K562 (cell line): ENCODE data around the gene GART. TPM values are rescaled to one million over a fixed set of nuclear protein-coding genes. Genes with fewer than 3 reads are reported as not detected.

ENCODE experiments used
- ATF1 ChIP-seq, 2 experiments: fragments of 450-650 bp in 1 of 2; IDR thresholded peaks; 2 replicates each; pipeline ENCODE4 v1.6.1; 2016; ENCODE audit warnings: missing compliant biosample characterization in 1 of 2, missing genetic modification characterization in 1 of 2
- CHD1 ChIP-seq: fragments of 200-600 bp; sonication (generic); IDR thresholded peaks from one replicate; pipeline ENCODE4 v1.6.1; 2012; ENCODE audit warnings: mild to moderate bottlenecking, moderate library complexity, low read length, inconsistent platforms
- CREB1 ChIP-seq, 2 experiments: sonication (generic) in 1 of 2; formaldehyde crosslinking in 1 of 2; IDR thresholded peaks; 2 replicates each; pipeline versions ENCODE4 v1.6.1 to v1.8.0; 2012 to 2022; ENCODE audit warnings: inconsistent platforms in 1 of 2, mild to moderate bottlenecking in 1 of 2, missing genetic modification reagents in 1 of 2, moderate library complexity in 1 of 2
- CREM ChIP-seq: IDR thresholded peaks from 2 replicates; pipeline ENCODE4 v1.6.1; 2014; ENCODE audit warnings: antibody characterized with exemption, low read depth
- CXXC5 ChIP-seq: fragments of 250-450 bp; sonication (Bioruptor Pico); IDR thresholded peaks from 2 replicates; pipeline ENCODE4 v1.8.0; 2022; ENCODE audit warnings: inconsistent platforms, mild to moderate bottlenecking, moderate library complexity
- FOXK2 ChIP-seq, 2 experiments: fragments of 450-650 bp; IDR thresholded peaks in 1 of 2; conservative IDR thresholded peaks in 1 of 2; 2 replicates each; pipeline ENCODE4 v1.6.1; 2016; ENCODE audit warnings: low read depth in 2 of 2, mild to moderate bottlenecking in 1 of 2
- KDM2B ChIP-seq: fragments of 250-450 bp; sonication (Bioruptor Pico); IDR thresholded peaks from 2 replicates; pipeline ENCODE4 v1.8.0; 2021; ENCODE audit warnings: mild to moderate bottlenecking, moderate library complexity
- NCOR1 ChIP-seq: fragments of 450-650 bp; IDR thresholded peaks from 2 replicates; pipeline ENCODE4 v1.6.1; 2016; ENCODE audit warnings: mild to moderate bottlenecking, moderate library complexity
- PHF20 ChIP-seq: fragments of 450-650 bp; IDR thresholded peaks from 2 replicates; pipeline ENCODE4 v1.6.1; 2018; ENCODE audit not compliant: partially characterized antibody
- PREB ChIP-seq: sonication (generic); formaldehyde crosslinking; IDR thresholded peaks from 2 replicates; pipeline ENCODE4 v1.8.1; 2023; ENCODE audit warnings: mild to moderate bottlenecking, missing genetic modification reagents
- RNF2 ChIP-seq: sonication (generic); IDR thresholded peaks from 2 replicates; pipeline ENCODE4 v1.6.1; 2016
- SMAD1 ChIP-seq: fragments of 150-350 bp; IDR thresholded peaks from 2 replicates; pipeline ENCODE4 v1.6.1; 2014; ENCODE audit warnings: low read length, low read depth; ENCODE audit not compliant: partially characterized antibody
- STAT5B ChIP-seq: fragments of 250-450 bp; sonication (Bioruptor Pico); IDR thresholded peaks from 2 replicates; pipeline ENCODE4 v1.8.0; 2021; ENCODE audit warnings: mild to moderate bottlenecking, inconsistent platforms
- ZNF140 ChIP-seq: fragments of 250-450 bp; sonication (Bioruptor Pico); IDR thresholded peaks from 2 replicates; pipeline ENCODE4 v1.8.0; 2021; ENCODE audit warnings: moderate library complexity, mild to moderate bottlenecking, inconsistent platforms
- ZNF239 ChIP-seq: fragments of 250-450 bp; sonication (Bioruptor Pico); IDR thresholded peaks from 2 replicates; pipeline ENCODE4 v1.4.0; 2020; ENCODE audit warnings: mild to moderate bottlenecking
- ZNF551 ChIP-seq: fragments of 250-450 bp; sonication (Bioruptor Pico); IDR thresholded peaks from 2 replicates; pipeline ENCODE4 v1.5.0; 2021; ENCODE audit warnings: mild to moderate bottlenecking, moderate library complexity
- polyA plus RNA-seq, 8 experiments: library from polyadenylated mRNA; depleted of rRNA in 4 of 8; stranded (reverse) in 5 of 8; unstranded in 3 of 8; fragments of >200 nt; fragmentation: Nextera tagmentation in 2 of 8; fragmentation: Illumina TruSeq in 1 of 8; extraction: Ambion mirVana in 2 of 8; extraction: Trizol in 1 of 8; gene quantifications; 2 replicates each; pipeline versions ENCODE4 v1.2.1 to v1.2.3, GENCODE V29; 2011 to 2014; ENCODE audit warnings: inconsistent platforms in 1 of 8, missing spikeins in 1 of 8
- total RNA-seq, 7 experiments: library from RNA; depleted of rRNA in 6 of 7; stranded (reverse); fragments of >200 nt in 6 of 7; fragmentation: Illumina TruSeq in 2 of 7; extraction: Trizol in 2 of 7; gene quantifications; 2 replicates each; pipeline versions ENCODE4 v1.2.1 to v1.2.3, GENCODE V29; 2011 to 2021; ENCODE audit warnings: low replicate concordance in 1 of 7
- TF ChIP-seq, protein P1 (sequence below): IDR thresholded peaks from 2 replicates; pipeline ENCODE4 v1.6.1; 2014; ENCODE audit warnings: antibody characterized with exemption
- TF ChIP-seq, protein P2 (sequence below): fragments of 250-450 bp; sonication (Bioruptor Pico); IDR thresholded peaks from 2 replicates; pipeline ENCODE4 v1.5.0; 2020; ENCODE audit warnings: mild to moderate bottlenecking, borderline replicate concordance
- TF ChIP-seq, protein P3 (sequence below): fragments of 450-650 bp; formaldehyde crosslinking; IDR thresholded peaks from 2 replicates; pipeline ENCODE4 v1.4.0; 2020; ENCODE audit warnings: mild to moderate bottlenecking, mixed read lengths
- TF ChIP-seq, protein P4 (sequence below): fragments of 450-650 bp; conservative IDR thresholded peaks from 2 replicates; pipeline ENCODE4 v1.6.1; 2016; ENCODE audit warnings: missing genetic modification characterization, low read depth, mild to moderate bottlenecking, missing compliant biosample characterization, moderate library complexity

Gene GART
- total and polyA plus RNA-seq, 9 of the 15 experiments (the other 6 are each of a cell fraction or from before 2014, with no cell fraction given): 141 to 429 (median 349) TPM

- TF ChIP-seq CHD1 (peak; percentile 80), PHF20 (peak; percentile 87), ZNF239 (CRISPR knock-in tag) (0 out of 2 replicates have a peak, but pooled peaks have one; percentile 15), PREB (CRISPR knock-in tag) (peak; percentile 90), RNF2 (peak; percentile 48), KDM2B (peak; percentile 78; the same call in 1 of the 2 replicates), CXXC5 (CRISPR knock-in tag) (peak; percentile 95), SMAD1 (peak; percentile 73), ZNF140 (no peak), ATF1 (CRISPR knock-in tag; IDR thresholded peaks at IDR 0.05) (no peak), ATF1 (tag; IDR thresholded peaks at IDR 0.05) (peak; percentile 97), STAT5B (no peak), NCOR1 (no peak; the same call in 1 of the 2 replicates), FOXK2 (conservative IDR thresholded peaks at IDR 0.05 in 1 of 2, IDR thresholded peaks at IDR 0.05 in 1 of 2; ENCODE audit: low read depth in 2 of 2) (peak in 1 of 2 experiments; percentile 79), CREB1 (IDR thresholded peaks at IDR 0.05) (peak; percentile 86), CREB1 (CRISPR knock-in tag; IDR thresholded peaks at IDR 0.05) (peak; percentile 90), ZNF551 (CRISPR knock-in tag) (no peak), CREM (peak; percentile 96)
- TF ChIP-seq, protein P1, sequence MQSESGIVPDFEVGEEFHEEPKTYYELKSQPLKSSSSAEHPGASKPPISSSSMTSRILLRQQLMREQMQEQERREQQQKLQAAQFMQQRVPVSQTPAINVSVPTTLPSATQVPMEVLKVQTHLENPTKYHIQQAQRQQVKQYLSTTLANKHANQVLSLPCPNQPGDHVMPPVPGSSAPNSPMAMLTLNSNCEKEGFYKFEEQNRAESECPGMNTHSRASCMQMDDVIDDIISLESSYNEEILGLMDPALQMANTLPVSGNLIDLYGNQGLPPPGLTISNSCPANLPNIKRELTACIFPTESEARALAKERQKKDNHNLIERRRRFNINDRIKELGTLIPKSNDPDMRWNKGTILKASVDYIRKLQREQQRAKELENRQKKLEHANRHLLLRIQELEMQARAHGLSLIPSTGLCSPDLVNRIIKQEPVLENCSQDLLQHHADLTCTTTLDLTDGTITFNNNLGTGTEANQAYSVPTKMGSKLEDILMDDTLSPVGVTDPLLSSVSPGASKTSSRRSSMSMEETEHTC: no peak
- TF ChIP-seq, protein P2, sequence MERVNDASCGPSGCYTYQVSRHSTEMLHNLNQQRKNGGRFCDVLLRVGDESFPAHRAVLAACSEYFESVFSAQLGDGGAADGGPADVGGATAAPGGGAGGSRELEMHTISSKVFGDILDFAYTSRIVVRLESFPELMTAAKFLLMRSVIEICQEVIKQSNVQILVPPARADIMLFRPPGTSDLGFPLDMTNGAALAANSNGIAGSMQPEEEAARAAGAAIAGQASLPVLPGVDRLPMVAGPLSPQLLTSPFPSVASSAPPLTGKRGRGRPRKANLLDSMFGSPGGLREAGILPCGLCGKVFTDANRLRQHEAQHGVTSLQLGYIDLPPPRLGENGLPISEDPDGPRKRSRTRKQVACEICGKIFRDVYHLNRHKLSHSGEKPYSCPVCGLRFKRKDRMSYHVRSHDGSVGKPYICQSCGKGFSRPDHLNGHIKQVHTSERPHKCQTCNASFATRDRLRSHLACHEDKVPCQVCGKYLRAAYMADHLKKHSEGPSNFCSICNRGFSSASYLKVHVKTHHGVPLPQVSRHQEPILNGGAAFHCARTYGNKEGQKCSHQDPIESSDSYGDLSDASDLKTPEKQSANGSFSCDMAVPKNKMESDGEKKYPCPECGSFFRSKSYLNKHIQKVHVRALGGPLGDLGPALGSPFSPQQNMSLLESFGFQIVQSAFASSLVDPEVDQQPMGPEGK (CRISPR knock-in tag): peak; percentile 86
- TF ChIP-seq, protein P3, sequence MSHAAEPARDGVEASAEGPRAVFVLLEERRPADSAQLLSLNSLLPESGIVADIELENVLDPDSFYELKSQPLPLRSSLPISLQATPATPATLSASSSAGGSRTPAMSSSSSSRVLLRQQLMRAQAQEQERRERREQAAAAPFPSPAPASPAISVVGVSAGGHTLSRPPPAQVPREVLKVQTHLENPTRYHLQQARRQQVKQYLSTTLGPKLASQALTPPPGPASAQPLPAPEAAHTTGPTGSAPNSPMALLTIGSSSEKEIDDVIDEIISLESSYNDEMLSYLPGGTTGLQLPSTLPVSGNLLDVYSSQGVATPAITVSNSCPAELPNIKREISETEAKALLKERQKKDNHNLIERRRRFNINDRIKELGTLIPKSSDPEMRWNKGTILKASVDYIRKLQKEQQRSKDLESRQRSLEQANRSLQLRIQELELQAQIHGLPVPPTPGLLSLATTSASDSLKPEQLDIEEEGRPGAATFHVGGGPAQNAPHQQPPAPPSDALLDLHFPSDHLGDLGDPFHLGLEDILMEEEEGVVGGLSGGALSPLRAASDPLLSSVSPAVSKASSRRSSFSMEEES (CRISPR knock-in tag): no peak
- TF ChIP-seq, protein P4, sequence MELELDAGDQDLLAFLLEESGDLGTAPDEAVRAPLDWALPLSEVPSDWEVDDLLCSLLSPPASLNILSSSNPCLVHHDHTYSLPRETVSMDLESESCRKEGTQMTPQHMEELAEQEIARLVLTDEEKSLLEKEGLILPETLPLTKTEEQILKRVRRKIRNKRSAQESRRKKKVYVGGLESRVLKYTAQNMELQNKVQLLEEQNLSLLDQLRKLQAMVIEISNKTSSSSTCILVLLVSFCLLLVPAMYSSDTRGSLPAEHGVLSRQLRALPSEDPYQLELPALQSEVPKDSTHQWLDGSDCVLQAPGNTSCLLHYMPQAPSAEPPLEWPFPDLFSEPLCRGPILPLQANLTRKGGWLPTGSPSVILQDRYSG (tag): 0 out of 2 replicates have a peak, but pooled peaks have one; percentile 86
Observed at GRCh38 chr21:33542640-33543504, 955 bp upstream of the GART start, which contains the start of gene SON (continued).
